Caki2 (cell line): ENCODE data around the gene UGGT1. TPM values are rescaled to one million over a fixed set of nuclear protein-coding genes. Genes with fewer than 3 reads are reported as not detected.

ENCODE experiments used
- DNase-seq: peaks from one replicate; pipeline ENCODE4 v3.0.0-alpha.2; 2015; ENCODE audit warnings: low read depth
- in situ Hi-C: cut with HindIII; loops from 2 replicates; pipeline ENCODE4 v1.10.0; 2016; ENCODE audit warnings: low sequenced_read_pairs, low pct_unique_long_range_greater_than_20kb, mixed read lengths
- total RNA-seq: library from RNA; depleted of rRNA; stranded (reverse); fragments of >200 nt; shearing (Covaris generic); gene quantifications from 2 replicates; pipeline ENCODE4 v1.2.3, GENCODE V29; 2014; ENCODE audit warnings: low replicate concordance

The UGGT1 gene
- total RNA-seq, 1 experiment from 2014 or later: 21.3 TPM

GRCh38 chr2:128093762-128094161 lies 2.8 kb downstream of the UGGT1 start:
- no peak for DNase-seq
- in situ Hi-C loops: no loop called here

DNA sequence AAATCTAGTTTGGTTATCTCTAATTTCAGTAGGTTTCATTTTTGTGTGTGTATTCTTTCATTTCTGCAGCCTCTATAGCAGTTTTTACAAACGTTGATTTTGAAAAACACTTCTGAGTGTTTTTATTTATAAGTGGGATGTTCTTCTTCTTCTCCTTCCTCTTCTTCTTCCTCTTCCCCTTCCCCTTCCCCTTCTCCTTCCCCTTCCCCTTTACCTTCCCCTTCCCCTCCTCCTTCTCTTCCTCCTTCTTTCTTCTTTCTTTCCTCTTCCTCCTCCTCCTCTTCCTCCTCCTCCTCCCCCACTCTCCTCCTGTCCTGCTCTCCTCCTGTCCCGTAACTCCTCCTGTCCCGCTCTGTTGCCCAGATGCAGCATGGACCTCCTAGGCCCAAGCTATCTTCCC lies 4.2 kb downstream of the UGGT1 start:
- DNase-seq: no peak
- in situ Hi-C loops: no loop called here

GRCh38 chr2:128103407-128103806 lies 12.4 kb downstream of the UGGT1 start:
- in situ Hi-C loops: no loop called here

GRCh38 chr2:128105072-128105471 lies 14.1 kb downstream of the UGGT1 start:
- no peak for DNase-seq
- in situ Hi-C loops: no loop called here

More at GRCh38 chr2:128103407-128103806, 12.4 kb downstream of the UGGT1 start:
- DNase-seq: no peak

DNA sequence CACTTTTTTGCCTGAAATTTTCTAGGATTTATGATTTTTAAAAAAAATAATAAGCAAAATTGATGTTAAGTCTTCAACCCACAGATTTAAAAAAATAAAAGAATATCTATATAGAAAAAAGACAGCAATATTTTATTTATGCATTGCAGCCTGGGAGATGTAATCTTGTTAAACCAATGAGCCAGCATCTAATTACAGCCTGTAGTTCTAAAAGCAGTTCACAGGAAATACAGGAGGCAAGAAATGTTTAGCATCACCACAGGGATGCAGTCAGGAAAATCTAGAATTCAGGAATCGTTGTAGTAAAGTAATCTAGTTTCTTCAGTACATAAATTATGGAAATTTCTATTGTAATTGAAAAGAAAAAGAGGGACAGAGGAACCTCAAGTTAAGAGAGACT lies 17.2 kb downstream of the UGGT1 start:
- no peak for DNase-seq
- in situ Hi-C loops: no loop called here

DNA sequence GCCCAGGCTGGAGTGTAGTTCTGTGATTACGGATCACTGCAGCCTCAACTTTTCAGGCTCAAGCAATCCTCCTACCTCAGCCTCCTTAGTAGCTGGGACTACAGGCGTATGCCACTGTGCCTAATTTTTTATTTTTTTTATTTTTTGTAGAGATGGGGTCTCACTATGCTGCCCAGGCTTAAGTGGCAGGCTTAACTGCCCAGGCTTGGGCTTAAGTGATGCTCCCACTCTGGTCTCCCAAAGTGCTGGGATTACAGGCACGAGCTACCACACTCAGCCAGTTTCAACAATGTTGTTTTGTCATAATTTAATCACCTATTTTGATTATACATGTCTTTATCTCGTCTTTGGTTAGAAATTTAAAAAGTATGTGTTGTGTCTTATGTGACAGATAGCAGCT lies 18.2 kb downstream of the UGGT1 start:
- in situ Hi-C loops: no loop called here
- no peak for DNase-seq

DNA sequence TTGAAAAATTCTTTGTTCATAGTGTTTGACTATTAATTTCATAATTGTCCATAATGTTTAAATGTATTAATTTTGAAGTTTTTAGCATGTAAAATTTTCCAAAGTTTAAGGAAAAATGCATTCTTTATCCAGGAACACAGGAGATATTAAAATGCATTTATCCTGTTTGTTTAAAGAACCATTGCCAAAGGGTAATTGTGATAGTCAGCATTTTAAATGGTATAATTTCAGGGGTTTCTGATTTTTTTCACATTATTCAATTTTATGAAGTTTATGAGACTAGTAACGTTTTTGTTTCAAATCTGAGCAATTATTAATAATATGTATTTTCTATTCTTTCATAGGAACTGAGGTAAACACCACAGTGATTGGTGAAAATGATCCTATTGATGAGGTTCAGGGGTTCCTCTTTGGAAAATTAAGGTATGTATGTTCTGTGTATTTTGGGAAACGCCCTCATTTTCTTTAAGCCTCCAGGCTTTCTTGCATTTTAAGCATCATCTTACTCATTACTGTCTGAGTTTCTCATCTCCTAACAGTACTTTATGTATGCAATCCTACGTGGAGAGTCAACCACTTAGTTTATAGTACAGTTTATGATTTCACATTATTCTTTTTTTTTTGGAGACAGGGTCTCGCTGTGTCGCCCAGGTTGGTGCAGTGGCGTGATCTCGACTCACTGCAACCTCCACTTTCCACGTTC lies 25.1 kb downstream of the UGGT1 start:
- DNase-seq: no peak
- in situ Hi-C loops: no loop called here

GRCh38 chr2:128134573-128134972 lies 43.6 kb downstream of the UGGT1 start:
- in situ Hi-C loops: no loop called here
- DNase-seq: no peak

DNA sequence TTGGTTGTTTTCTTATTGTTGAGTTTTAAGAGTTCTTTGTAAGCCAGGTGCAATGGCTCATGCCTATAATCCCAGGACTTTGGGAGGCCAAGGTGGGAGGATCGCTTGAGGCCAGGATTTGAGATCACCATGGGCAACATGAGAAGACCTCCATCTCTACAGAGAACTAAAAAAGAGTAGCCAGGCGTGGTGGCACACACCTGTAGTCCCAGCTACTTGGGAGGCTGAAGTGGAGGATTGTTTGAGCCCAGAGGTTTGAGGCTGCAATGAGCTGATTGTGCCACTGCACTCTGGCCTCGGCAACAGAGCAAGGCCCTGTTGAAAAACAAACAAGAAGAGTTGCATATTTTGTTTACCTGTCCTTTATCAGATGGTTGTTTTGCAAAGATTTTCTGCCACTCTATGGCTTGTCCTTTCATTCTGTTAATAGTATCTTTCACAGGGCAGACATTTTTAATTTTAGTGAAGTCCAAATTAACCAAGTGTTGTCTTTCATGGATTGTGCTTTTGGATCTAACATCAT lies 46.2 kb downstream of the UGGT1 start:
- in situ Hi-C loops: no loop called here
- DNase-seq: no peak

DNA sequence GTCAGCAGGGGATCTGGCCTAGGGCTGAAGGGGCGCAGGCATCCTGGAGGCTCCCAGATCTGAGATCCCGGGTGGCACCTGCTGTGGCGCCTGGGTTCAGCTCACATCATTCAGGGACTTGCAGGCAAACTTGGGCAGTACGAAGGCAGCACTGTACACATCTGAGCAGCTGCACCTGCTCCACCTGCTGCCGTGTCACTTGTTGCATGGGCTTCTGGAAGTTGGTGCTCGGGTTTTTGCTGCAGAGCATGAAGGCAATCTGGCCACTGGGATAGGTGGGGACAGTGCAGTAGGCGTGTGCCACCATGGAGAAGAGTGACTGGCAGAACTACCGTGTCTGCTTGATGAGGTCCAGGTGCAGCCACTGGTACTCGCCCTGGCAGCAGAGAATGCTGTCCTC lies 48.6 kb downstream of the UGGT1 start:
- no peak for DNase-seq
- in situ Hi-C loops: no loop called here

DNA sequence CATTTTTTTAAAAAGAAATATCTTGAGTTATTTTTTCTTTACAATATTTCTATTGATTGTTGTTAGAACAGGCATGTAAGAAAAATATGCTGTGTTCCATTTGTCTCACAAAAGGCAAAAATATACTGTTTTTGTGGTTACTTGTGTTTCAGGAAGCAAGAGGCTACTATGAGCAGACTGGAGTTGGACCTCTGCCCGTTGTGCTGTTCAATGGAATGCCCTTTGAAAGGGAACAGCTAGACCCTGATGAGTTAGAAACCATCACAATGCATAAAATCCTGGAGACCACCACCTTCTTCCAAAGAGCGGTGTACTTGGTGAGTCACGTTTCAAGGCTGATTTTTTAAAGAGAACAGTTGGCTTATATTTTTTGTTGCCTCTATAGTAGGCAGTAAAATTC lies 54.7 kb downstream of the UGGT1 start:
- DNase-seq: no peak
- in situ Hi-C loops: no loop called here

- in situ Hi-C loops: no loop called here
These were observed 62.8 kb downstream of the UGGT1 start for GRCh38 chr2:128153786-128154185.

DNA sequence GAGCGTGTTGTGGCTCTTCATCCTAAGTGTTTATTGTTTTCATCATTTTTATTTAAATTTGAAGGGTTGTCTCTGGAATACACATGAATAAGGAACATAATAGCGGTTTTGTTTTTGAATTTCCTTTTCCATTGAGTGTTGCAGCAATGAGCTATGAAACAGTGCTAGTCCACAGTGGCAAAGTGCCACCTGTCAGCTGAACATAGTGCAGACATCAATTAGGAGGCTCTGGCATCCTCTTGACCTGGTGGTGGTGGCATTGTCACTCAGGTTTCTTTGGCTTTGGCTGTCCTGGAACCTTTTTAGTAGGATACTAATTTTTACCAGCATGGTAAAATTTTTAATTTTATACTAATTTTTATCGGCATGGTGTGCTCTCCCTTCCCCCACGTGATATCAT lies 63.2 kb downstream of the UGGT1 start:
- in situ Hi-C loops: no loop called here
- no peak for DNase-seq

More at GRCh38 chr2:128153786-128154185, 62.8 kb downstream of the UGGT1 start:
- no peak for DNase-seq

DNA sequence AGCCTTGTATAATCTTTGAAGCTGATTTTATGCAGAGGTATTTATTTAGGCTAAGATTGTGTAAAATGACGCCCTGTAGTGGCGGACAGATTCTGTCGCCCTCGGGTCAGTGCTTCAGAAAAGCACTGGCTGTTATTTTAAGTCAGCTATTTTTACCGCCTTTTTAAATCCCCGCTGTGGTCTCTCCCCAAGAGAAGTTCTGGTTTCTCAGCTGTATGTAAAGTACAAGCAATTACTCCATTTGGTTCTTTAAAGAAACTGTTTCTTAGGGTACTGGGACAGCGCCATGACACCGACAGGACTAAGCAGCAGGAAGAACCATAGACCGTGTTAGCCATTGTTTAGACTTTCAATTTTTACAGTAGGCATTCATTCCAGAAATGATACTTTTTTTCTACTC lies 65.0 kb downstream of the UGGT1 start:
- DNase-seq: no peak
- in situ Hi-C loops: no loop called here

DNA sequence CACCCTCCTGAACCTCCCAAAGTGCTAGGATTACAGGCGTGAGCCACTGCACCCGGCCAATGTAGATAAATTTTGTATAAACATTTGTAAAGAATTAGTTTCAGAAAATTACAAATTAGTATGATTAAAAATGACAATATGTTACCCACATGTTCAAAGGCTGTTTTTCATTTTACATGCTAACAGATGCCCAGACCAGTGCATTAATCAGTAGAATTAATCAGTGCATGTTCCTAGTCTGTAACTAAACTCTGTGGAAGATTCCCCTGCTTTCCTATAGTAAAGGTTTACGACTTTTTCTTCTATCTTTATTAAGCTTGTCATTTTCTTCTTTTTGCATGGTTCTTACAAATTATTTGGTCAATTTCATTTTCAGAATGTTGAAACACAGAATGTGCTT lies 65.8 kb downstream of the UGGT1 start:
- in situ Hi-C loops: no loop called here
- no peak for DNase-seq

DNA sequence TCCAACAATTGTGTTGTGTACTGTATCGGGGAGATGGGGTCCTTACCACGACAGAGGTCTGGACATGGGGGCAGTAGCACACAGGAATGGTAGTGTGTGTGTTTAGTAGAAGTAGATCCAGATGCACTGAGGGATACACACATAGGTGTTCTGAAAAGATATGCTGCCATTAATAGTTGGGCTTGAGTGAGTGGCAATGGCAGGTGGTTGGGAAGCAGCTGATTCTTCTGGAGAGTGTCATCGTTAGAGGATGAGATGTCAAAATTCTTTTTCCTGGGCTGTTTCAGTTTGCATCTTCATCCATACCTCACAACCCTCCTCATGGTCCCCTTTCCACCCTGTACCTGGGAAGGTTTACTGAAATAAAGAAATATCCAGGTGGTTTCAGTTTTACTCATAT lies 66.6 kb downstream of the UGGT1 start:
- in situ Hi-C loops: no loop called here
- DNase-seq: no peak

- no peak for DNase-seq
- in situ Hi-C loops: no loop called here
These were observed 67.2 kb downstream of the UGGT1 start for GRCh38 chr2:128158176-128158575.

- in situ Hi-C loops: no loop called here
- DNase-seq: no peak
These were observed 68.4 kb downstream of the UGGT1 start for GRCh38 chr2:128159437-128159836.

GRCh38 chr2:128160616-128161275 lies 69.7 kb downstream of the UGGT1 start:
- in situ Hi-C loops: no loop called here

DNA sequence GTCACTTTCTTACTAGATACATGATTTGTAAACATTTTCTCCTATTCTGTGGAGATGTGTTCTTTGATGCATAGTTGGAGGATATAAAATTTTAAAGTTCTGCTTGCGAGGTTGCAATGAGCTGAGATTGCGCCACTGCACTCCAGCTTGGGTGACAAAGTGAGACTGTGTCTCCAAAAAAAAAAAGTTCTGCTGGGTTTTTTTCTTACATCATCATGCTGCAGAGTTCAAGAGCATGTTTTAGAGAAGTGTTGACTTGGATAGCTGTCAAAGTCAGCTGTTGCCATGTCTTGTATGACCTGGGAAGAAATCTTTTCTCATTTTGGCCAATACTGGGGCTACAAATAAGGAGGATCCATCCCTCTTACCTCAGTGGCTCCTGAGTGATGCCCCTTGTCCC lies 71.3 kb downstream of the UGGT1 start:
- in situ Hi-C loops: no loop called here

More at GRCh38 chr2:128160616-128161275, 69.7 kb downstream of the UGGT1 start:
- DNase-seq: no peak

More for the DNA sequence above, 71.3 kb downstream of the UGGT1 start:
- no peak for DNase-seq
